ENCODE data around the gene MBNL3.

- TF ChIP-seq FOXP2 (optimal IDR thresholded peaks at IDR 0.05; ENCODE audit: control extremely low read depth, extremely low read length, insufficient read depth) (no peak), POLR2AphosphoS5 (IDR thresholded peaks at IDR 0.05; ENCODE audit: borderline replicate concordance, low read depth, low read length) (no peak)
Observed at GRCh38 chrX:132389480-132389879, 99.4 kb downstream of the MBNL3 start.
